H4 (cell line): Measurements from ENCODE around the gene USH2A. TPM values are rescaled to one million over a fixed set of nuclear protein-coding genes. Genes with fewer than 3 reads are reported as not detected.

Experiments used
- DNase-seq: peaks from one replicate; pipeline ENCODE4 v3.0.0-alpha.2; 2015; ENCODE audit warnings: low spot score
- total RNA-seq: library from RNA; depleted of rRNA; stranded (reverse); fragments of >200 nt; shearing (Covaris generic); gene quantifications from 2 replicates; pipeline ENCODE4 v1.2.3, GENCODE V29; 2014; rRNA removed

Gene USH2A
- total RNA-seq: 0.04 TPM in 1 of 2 replicates, not detected in the other

GRCh38 chr1:216422821-216423520 lies at the start of gene USH2A:
USH2A (minus strand) TSS chr1:216423448; CDS start chr1:216422336, 1,112 bp downstream.
- DNase-seq: no peak

GRCh38 chr1:216466162-216466801 lies 43.0 kb upstream of the USH2A start:
- no peak for DNase-seq

- DNase-seq: peak; percentile 51
Measured at GRCh38 chr1:216464489-216464888, 41.2 kb upstream of the USH2A start.

- DNase-seq: peak; percentile 18
Measured at GRCh38 chr1:216462066-216462775, 39.0 kb upstream of the USH2A start.

GRCh38 chr1:216461466-216461865 lies 38.2 kb upstream of the USH2A start:
- DNase-seq: peak; percentile 8

- DNase-seq: no peak
Measured at GRCh38 chr1:216459651-216460207, 36.5 kb upstream of the USH2A start.

GRCh38 chr1:216458812-216459211 lies 35.6 kb upstream of the USH2A start:
- no peak for DNase-seq

- DNase-seq: peak; percentile 31
Measured at GRCh38 chr1:216457356-216457755, 34.1 kb upstream of the USH2A start.

- DNase-seq: peak; percentile 71
Measured at GRCh38 chr1:216456682-216457081, 33.4 kb upstream of the USH2A start.

GRCh38 chr1:216453777-216454176 lies 30.5 kb upstream of the USH2A start:
- no peak for DNase-seq

GRCh38 chr1:216450227-216450626 lies 27.0 kb upstream of the USH2A start:
- DNase-seq: no peak

GRCh38 chr1:216448011-216448510 lies 24.8 kb upstream of the USH2A start:
- no peak for DNase-seq

- no peak for DNase-seq
Measured at GRCh38 chr1:216437603-216438002, 14.4 kb upstream of the USH2A start.

GRCh38 chr1:216434232-216434631 lies 11.0 kb upstream of the USH2A start:
- no peak for DNase-seq

GRCh38 chr1:216433175-216433574 lies 9.9 kb upstream of the USH2A start:
- DNase-seq: no peak

GRCh38 chr1:216430744-216431143 lies 7.5 kb upstream of the USH2A start:
- DNase-seq: no peak

- no peak for DNase-seq
Measured at GRCh38 chr1:216425577-216425976, 2.3 kb upstream of the USH2A start.

- DNase-seq: no peak
Measured at GRCh38 chr1:216420746-216421145, 2.5 kb downstream of the USH2A start.

- no peak for DNase-seq
Measured at GRCh38 chr1:216420263-216420662, 3.0 kb downstream of the USH2A start.

GRCh38 chr1:216416488-216416887 lies 6.8 kb downstream of the USH2A start:
- DNase-seq: no peak

GRCh38 chr1:216410026-216410425 lies 13.2 kb downstream of the USH2A start:
- DNase-seq: no peak

GRCh38 chr1:216390956-216391355 lies 32.3 kb downstream of the USH2A start:
- DNase-seq: no peak
